WTC11 (cell line): ENCODE data around the gene PRAMEF11. TPM values are rescaled to one million over a fixed set of nuclear protein-coding genes. Genes with fewer than 3 reads are reported as not detected.
"Not testable (repeated sequence)": the region's sequence is repeated elsewhere in the genome, so short reads cannot be mapped to it uniquely, and the experiment has no call there.

Experiments used
- ATAC-seq: fragments of 200-7000 bp; cut with Tn5 transposase; 2 replicates; pipeline ENCODE4 v1.10.0; 2021; ENCODE audit warnings: mild to moderate bottlenecking, moderate library complexity
- Bru-seq: library from RNA; stranded (reverse); fragments of 400-500 nt; gene quantifications from one replicate; lab custom pipeline; 2021; lab: Mats Ljungman, UMichigan
- CTCF ChIA-PET: fragments of 300-600 bp; sonication (Branson Sonifier 250); formaldehyde crosslinking; loops from one replicate; lab custom pipeline; 2021; ENCODE audit warnings: antibody characterized with exemption; lab: Charles Lee
- POLR2A ChIA-PET: fragments of 350-600 bp; sonication (Branson Sonifier 250); formaldehyde crosslinking; loops from one replicate; lab custom pipeline; 2021; ENCODE audit warnings: antibody characterized with exemption; lab: Charles Lee
- DNase-seq: peaks from one replicate; pipeline ENCODE4 v3.0.0; 2021; ENCODE audit warnings: low spot score
- H3K27ac Mint-ChIP-seq: 2 replicates; pipeline ENCODE4 v1.8.0; 2021; ENCODE audit warnings: mixed read lengths
- H3K27me3 Mint-ChIP-seq: 2 replicates; pipeline ENCODE4 v1.8.0; 2021; ENCODE audit warnings: low read depth, mild to moderate bottlenecking, moderate library complexity, mixed read lengths
- H3K36me3 Mint-ChIP-seq: 2 replicates; pipeline ENCODE4 v1.8.0; 2021; ENCODE audit warnings: mixed read lengths
- H3K4me1 Mint-ChIP-seq: 2 replicates; pipeline ENCODE4 v1.8.0; 2022; ENCODE audit warnings: mixed read lengths
- H3K4me3 Mint-ChIP-seq: 2 replicates; pipeline ENCODE4 v1.8.0; 2021; ENCODE audit warnings: mild to moderate bottlenecking, moderate library complexity, mixed read lengths
- H3K9me3 Mint-ChIP-seq: 2 replicates; pipeline ENCODE4 v1.8.0; 2021; ENCODE audit warnings: mixed read lengths
- CREB1 ChIP-seq: sonication (generic); formaldehyde crosslinking; IDR thresholded peaks from 2 replicates; pipeline ENCODE4 v1.8.0; 2023; ENCODE audit warnings: mild to moderate bottlenecking, missing genetic modification reagents
- HMGA2 ChIP-seq: fragments of 250-450 bp; sonication (Bioruptor Pico); IDR thresholded peaks from 2 replicates; pipeline ENCODE4 v1.4.0; 2021; ENCODE audit warnings: mild to moderate bottlenecking, moderate library complexity
- SP1 ChIP-seq: sonication (generic); formaldehyde crosslinking; conservative IDR thresholded peaks from 2 replicates; pipeline ENCODE4 v1.8.1; 2022; ENCODE audit warnings: missing genetic modification reagents
- ZNF317 ChIP-seq: sonication (generic); formaldehyde crosslinking; IDR thresholded peaks from 2 replicates; pipeline ENCODE4 v1.8.1; 2023; ENCODE audit warnings: low read depth, mild to moderate bottlenecking, moderate library complexity, missing genetic modification reagents, borderline replicate concordance
- long read RNA-seq, 3 experiments: library from RNA in 1 of 3; library from capped mRNA in 1 of 3; library from polyadenylated mRNA in 1 of 3; unstranded in 2 of 3; stranded (forward) in 1 of 3; transcript quantifications; one replicate each; pipeline ENCODE4 v2.0.0, GENCODE V29; 2021
- total RNA-seq: library from RNA; stranded (reverse); gene quantifications from 3 replicates; pipeline ENCODE4 v1.2.3, GENCODE V29; 2021
- TF ChIP-seq, protein P1 (sequence below): sonication (generic); formaldehyde crosslinking; conservative IDR thresholded peaks from 2 replicates; pipeline ENCODE4 v1.8.1; 2023; ENCODE audit warnings: mild to moderate bottlenecking, low read depth, missing genetic modification reagents, moderate library complexity
- TF ChIP-seq, protein P2 (sequence below): fragments of 250-450 bp; sonication (Bioruptor Pico); conservative IDR thresholded peaks from 2 replicates; pipeline ENCODE4 v1.9.0; 2021; ENCODE audit warnings: mild to moderate bottlenecking
- TF ChIP-seq, protein P3 (sequence below): sonication (generic); formaldehyde crosslinking; conservative IDR thresholded peaks from 2 replicates; pipeline ENCODE4 v1.8.1; 2022; ENCODE audit warnings: mild to moderate bottlenecking, missing genetic modification reagents
- TF ChIP-seq, protein P4 (sequence below): fragments of 250-450 bp; sonication (Bioruptor Pico); IDR thresholded peaks from 2 replicates; pipeline ENCODE4 v1.9.0; 2021; ENCODE audit warnings: mild to moderate bottlenecking
- TF ChIP-seq, protein P5 (sequence below): sonication (generic); formaldehyde crosslinking; IDR thresholded peaks from 2 replicates; pipeline ENCODE4 v1.8.1; 2022; ENCODE audit warnings: mild to moderate bottlenecking, missing genetic modification reagents, moderate library complexity, borderline replicate concordance
- TF ChIP-seq, protein P6 (sequence below): sonication (generic); formaldehyde crosslinking; IDR thresholded peaks from 2 replicates; pipeline ENCODE4 v1.8.1; 2022; ENCODE audit warnings: missing genetic modification reagents, borderline replicate concordance
- TF ChIP-seq, protein P7 (sequence below): sonication (generic); formaldehyde crosslinking; IDR thresholded peaks from 2 replicates; pipeline ENCODE4 v1.8.0; 2022; ENCODE audit warnings: mild to moderate bottlenecking, missing genetic modification reagents

Gene PRAMEF11
- not detected in 3 replicates for total RNA-seq
- Bru-seq, nascent RNA: not detected
- long read RNA-seq, experiment 1: 0 reads
- long read RNA-seq, experiment 2: 0 reads
- long read RNA-seq, experiment 3: 0 reads

DNA sequence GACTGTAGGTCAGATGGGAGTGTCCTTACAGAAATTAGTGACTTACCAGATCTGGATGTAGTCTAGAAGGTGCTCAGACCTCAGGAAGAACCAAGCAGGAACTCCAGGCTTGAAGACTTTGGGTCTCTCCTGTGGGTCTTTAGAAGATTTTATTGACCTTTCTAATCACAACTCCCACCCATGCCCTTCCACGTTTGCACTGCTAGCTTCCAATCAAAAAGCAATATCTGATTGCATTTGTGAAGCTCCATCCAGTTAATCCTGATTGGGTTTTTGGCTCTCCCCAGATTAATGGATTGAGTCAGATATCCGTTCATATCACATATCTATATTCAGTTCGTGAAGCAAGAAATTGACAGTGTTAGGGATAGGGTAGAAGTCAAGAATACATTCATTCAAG, at the start of gene PRAMEF11:
Gene PRAMEF11, minus strand, starts transcription at position 101 of the 400 bp plus-strand sequence. CDS start 2,621 bp downstream, outside the sequence.
- DNase-seq, CTCF ChIA-PET, ATAC-seq, H3K4me3 Mint-ChIP-seq, H3K27me3 Mint-ChIP-seq, H3K27ac Mint-ChIP-seq, H3K4me1 Mint-ChIP-seq, POLR2A ChIA-PET: not testable (repeated sequence)
- peaks cover 49% of the 10 kb centered on the region for H3K9me3 Mint-ChIP-seq
- H3K36me3 Mint-ChIP-seq: peaks cover 41% of the 10 kb centered on the region

DNA sequence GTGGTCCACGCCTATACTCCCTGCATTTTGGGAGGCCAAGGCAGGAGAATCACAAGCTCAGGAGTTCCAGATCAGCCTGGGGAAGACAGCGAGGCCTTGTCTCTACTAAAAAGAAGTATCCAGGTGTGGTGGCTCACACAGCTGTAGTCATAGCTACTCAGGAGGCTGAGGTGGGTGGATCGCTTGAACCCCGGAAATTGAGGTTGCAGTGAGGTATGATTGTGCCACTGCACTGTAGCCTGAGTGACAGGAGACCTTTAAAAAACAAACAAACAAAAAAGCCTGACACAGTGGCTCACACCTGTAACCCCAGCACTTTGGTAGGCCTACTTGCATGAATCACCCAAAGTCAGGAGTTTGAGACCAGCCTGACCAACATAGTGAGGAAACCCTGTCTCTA, 47.2 kb upstream of the PRAMEF11 start:
- H3K27me3 Mint-ChIP-seq, ATAC-seq, H3K36me3 Mint-ChIP-seq, H3K27ac Mint-ChIP-seq, H3K4me1 Mint-ChIP-seq, POLR2A ChIA-PET, CTCF ChIA-PET, DNase-seq, H3K4me3 Mint-ChIP-seq: not testable (repeated sequence)
- peaks cover 11% of the 10 kb centered on the region; the same call in 1 of the 2 replicates for H3K9me3 Mint-ChIP-seq

DNA sequence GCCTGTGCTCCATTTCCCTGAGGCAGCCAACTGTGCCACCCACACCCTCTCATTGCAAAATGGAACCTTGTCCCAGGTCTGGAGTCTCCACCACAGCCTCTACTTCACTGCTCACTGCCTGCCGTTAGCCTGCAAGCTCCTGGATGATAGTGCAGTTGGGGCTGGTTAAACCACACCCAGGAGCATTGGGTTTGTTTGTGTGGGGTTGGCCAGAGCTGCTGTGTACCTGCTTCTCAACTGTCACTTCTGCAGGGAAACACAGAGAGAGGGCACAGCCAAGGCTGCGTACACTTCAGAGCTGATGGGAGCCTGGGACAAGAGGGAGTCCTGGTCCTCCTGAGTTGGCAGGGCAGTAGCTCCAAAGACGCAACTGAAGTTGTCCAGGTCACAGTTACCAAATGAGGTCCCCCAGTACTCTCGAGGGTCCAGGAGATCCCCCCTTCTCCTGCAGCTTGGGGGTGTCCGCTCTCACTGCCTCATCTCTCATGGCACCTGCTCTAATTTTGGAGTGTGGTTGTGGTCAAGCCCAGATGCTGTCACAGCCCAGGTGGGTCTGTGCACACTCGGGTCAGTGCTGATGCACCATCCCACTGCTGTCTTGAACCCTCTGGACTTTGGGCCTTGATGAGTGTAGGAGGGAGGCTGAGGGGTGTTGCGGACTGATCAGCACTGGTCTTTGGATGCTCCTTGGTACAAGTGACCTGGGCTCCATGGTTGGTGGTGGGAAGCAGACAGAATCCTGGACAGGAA, 32.1 kb upstream of the PRAMEF11 start:
- H3K27ac Mint-ChIP-seq, CTCF ChIA-PET, DNase-seq, POLR2A ChIA-PET, H3K4me1 Mint-ChIP-seq, H3K4me3 Mint-ChIP-seq, ATAC-seq: not testable (repeated sequence)
- peaks cover 55% of the 10 kb centered on the region for H3K9me3 Mint-ChIP-seq
- peaks cover 41% of the 10 kb centered on the region for H3K36me3 Mint-ChIP-seq
- peaks cover 25% of the 10 kb centered on the region for H3K27me3 Mint-ChIP-seq

DNA sequence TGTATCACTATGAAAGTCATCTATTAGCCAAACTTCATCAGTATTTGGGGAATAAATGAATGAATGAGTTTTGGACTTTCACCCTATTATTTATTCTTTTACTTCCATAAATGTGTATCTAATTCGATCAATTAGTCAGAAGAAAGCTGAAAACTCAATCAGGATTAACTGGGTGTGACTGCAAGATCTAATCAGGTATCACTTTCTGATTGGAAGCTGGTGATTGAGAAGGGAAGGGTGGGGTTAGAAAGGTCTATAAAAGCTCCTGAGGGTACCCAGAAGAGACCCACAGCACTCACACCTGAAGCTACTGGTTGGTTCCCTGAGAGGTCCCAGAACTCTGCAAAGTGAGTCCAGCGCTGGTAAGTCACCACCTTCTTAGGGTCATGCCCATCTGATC, 25.6 kb upstream of the PRAMEF11 start, which contains the start of gene PRAMEF2:
Gene PRAMEF2, plus strand, starts transcription at position 301 of the 400 bp plus-strand sequence. CDS start 1,924 bp downstream, outside the sequence.
- ATAC-seq, DNase-seq, H3K27ac Mint-ChIP-seq, POLR2A ChIA-PET, H3K4me1 Mint-ChIP-seq, H3K4me3 Mint-ChIP-seq, CTCF ChIA-PET: not testable (repeated sequence)
- Mint-ChIP-seq H3K36me3 (peaks cover 64% of the 10 kb centered on the region), H3K9me3 (peaks cover 80% of the 10 kb centered on the region), H3K27me3 (peaks cover 35% of the 10 kb centered on the region)

DNA sequence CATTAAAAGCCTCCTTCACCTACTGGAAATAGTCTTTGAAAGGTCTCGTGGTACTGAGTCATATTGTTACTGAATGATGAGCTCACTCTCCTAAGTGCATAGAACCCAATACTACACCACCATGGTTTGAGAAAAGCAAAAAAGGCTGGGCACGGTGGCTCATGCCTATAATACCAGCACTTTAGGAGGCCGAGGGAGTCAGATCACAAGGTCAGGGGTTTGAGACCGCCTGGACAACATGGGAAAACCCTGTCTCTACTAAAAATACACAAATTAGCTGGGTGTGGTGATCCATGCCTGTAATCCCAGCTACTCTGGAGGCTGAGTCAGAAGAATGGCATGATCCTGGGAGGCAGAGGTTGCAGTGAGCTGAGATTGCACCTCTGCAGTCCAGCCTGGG, 20.6 kb upstream of the PRAMEF11 start:
- DNase-seq (no peak), ATAC-seq (no peak)
- TF ChIP-seq, protein P1, sequence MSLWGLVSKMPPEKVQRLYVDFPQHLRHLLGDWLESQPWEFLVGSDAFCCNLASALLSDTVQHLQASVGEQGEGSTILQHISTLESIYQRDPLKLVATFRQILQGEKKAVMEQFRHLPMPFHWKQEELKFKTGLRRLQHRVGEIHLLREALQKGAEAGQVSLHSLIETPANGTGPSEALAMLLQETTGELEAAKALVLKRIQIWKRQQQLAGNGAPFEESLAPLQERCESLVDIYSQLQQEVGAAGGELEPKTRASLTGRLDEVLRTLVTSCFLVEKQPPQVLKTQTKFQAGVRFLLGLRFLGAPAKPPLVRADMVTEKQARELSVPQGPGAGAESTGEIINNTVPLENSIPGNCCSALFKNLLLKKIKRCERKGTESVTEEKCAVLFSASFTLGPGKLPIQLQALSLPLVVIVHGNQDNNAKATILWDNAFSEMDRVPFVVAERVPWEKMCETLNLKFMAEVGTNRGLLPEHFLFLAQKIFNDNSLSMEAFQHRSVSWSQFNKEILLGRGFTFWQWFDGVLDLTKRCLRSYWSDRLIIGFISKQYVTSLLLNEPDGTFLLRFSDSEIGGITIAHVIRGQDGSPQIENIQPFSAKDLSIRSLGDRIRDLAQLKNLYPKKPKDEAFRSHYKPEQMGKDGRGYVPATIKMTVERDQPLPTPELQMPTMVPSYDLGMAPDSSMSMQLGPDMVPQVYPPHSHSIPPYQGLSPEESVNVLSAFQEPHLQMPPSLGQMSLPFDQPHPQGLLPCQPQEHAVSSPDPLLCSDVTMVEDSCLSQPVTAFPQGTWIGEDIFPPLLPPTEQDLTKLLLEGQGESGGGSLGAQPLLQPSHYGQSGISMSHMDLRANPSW (CRISPR knock-in tag): no peak
- TF ChIP-seq, protein P2, sequence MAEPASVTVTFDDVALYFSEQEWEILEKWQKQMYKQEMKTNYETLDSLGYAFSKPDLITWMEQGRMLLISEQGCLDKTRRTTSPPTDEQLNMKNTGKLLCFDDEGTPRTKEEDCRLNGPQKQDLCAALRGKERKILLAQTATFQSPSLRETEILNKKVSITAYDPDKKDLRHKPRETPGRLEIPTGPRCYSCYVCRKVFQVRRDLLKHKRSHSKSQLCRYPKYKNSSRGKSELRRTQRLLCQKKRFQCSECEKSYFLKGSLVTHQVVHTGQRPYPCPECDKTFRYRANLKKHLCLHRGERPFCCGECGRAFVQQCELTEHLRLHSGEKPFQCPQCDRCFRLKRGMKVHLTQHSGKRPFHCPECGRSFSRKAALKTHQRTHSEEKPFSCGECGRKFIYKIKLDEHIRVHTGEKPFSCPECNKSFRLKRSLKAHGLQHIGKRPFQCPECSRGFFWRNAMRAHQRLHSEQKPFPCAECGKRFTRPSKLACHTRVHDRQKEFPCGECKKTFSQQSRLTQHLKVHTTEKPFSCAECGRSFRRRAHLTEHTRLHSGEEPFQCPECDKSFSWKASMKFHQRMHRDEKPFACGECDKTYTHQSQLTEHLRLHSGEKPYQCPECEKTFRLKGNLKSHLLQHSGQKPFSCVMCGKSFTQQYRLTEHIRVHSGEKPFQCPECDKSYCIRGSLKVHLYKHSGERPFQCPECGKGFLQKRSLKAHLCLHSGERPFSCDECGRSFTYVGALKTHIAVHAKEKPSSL (CRISPR knock-in tag): no peak
- TF ChIP-seq SP1 (CRISPR knock-in tag) (no peak), HMGA2 (CRISPR knock-in tag) (no peak), CREB1 (CRISPR knock-in tag) (no peak), ZNF317 (CRISPR knock-in tag) (no peak)
- TF ChIP-seq, protein P3, sequence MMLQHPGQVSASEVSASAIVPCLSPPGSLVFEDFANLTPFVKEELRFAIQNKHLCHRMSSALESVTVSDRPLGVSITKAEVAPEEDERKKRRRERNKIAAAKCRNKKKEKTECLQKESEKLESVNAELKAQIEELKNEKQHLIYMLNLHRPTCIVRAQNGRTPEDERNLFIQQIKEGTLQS (CRISPR knock-in tag): no peak
- TF ChIP-seq, protein P4, sequence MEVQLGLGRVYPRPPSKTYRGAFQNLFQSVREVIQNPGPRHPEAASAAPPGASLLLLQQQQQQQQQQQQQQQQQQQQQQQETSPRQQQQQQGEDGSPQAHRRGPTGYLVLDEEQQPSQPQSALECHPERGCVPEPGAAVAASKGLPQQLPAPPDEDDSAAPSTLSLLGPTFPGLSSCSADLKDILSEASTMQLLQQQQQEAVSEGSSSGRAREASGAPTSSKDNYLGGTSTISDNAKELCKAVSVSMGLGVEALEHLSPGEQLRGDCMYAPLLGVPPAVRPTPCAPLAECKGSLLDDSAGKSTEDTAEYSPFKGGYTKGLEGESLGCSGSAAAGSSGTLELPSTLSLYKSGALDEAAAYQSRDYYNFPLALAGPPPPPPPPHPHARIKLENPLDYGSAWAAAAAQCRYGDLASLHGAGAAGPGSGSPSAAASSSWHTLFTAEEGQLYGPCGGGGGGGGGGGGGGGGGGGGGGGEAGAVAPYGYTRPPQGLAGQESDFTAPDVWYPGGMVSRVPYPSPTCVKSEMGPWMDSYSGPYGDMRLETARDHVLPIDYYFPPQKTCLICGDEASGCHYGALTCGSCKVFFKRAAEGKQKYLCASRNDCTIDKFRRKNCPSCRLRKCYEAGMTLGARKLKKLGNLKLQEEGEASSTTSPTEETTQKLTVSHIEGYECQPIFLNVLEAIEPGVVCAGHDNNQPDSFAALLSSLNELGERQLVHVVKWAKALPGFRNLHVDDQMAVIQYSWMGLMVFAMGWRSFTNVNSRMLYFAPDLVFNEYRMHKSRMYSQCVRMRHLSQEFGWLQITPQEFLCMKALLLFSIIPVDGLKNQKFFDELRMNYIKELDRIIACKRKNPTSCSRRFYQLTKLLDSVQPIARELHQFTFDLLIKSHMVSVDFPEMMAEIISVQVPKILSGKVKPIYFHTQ (CRISPR knock-in tag): no peak
- TF ChIP-seq, protein P5, sequence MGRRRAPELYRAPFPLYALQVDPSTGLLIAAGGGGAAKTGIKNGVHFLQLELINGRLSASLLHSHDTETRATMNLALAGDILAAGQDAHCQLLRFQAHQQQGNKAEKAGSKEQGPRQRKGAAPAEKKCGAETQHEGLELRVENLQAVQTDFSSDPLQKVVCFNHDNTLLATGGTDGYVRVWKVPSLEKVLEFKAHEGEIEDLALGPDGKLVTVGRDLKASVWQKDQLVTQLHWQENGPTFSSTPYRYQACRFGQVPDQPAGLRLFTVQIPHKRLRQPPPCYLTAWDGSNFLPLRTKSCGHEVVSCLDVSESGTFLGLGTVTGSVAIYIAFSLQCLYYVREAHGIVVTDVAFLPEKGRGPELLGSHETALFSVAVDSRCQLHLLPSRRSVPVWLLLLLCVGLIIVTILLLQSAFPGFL (CRISPR knock-in tag): no peak
- TF ChIP-seq, protein P6, sequence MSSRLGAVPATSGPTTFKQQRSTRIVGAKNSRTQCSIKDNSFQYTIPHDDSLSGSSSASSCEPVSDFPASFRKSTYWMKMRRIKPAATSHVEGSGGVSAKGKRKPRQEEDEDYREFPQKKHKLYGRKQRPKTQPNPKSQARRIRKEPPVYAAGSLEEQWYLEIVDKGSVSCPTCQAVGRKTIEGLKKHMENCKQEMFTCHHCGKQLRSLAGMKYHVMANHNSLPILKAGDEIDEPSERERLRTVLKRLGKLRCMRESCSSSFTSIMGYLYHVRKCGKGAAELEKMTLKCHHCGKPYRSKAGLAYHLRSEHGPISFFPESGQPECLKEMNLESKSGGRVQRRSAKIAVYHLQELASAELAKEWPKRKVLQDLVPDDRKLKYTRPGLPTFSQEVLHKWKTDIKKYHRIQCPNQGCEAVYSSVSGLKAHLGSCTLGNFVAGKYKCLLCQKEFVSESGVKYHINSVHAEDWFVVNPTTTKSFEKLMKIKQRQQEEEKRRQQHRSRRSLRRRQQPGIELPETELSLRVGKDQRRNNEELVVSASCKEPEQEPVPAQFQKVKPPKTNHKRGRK (CRISPR knock-in tag): no peak
- TF ChIP-seq, protein P7, sequence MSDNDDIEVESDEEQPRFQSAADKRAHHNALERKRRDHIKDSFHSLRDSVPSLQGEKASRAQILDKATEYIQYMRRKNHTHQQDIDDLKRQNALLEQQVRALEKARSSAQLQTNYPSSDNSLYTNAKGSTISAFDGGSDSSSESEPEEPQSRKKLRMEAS (CRISPR knock-in tag): no peak
- TF ChIP-seq, all 79 proteins: peak for 0
- ChIA-PET POLR2A (no interaction called here), CTCF (no interaction called here)
- no peak overlapping the region for H3K4me3 Mint-ChIP-seq
- no peak overlapping the region for H3K27ac Mint-ChIP-seq
- H3K36me3 Mint-ChIP-seq: peaks cover 78% of the 10 kb centered on the region
- H3K27me3 Mint-ChIP-seq: peaks cover 21% of the 10 kb centered on the region
- H3K4me1 Mint-ChIP-seq: no peaks in the 10 kb centered on the region
- peaks cover 87% of the 10 kb centered on the region for H3K9me3 Mint-ChIP-seq
